ENCODE data around the gene MAEA. TPM values are rescaled to one million over a fixed set of nuclear protein-coding genes. Genes with fewer than 3 reads are reported as not detected.

Gene MAEA
- total RNA-seq, 1 experiment from 2014 or later = 75.0 TPM

GRCh38 chr4:1299301-1299860 lies 9.7 kb downstream of the MAEA start:
- DNase-seq (ENCODE audit: low read depth) = no peak

- DNase-seq (ENCODE audit: low read depth) = peak; percentile 12
These were observed 11.1 kb downstream of the MAEA start for GRCh38 chr4:1300466-1301455.

- no peak for DNase-seq (ENCODE audit: low read depth)
These were observed 12.5 kb downstream of the MAEA start for GRCh38 chr4:1302159-1302558.

GRCh38 chr4:1305261-1305711 lies 15.6 kb downstream of the MAEA start:
- no peak for DNase-seq (ENCODE audit: low read depth)

GRCh38 chr4:1305781-1306455 lies 16.2 kb downstream of the MAEA start:
- peak; percentile 29 for DNase-seq (ENCODE audit: low read depth)

- no peak for DNase-seq (ENCODE audit: low read depth)
These were observed 18.5 kb downstream of the MAEA start for GRCh38 chr4:1307951-1308735.

- DNase-seq (ENCODE audit: low read depth) = no peak
These were observed 19.7 kb downstream of the MAEA start for GRCh38 chr4:1309261-1310010.

- DNase-seq (ENCODE audit: low read depth) = no peak
These were observed 20.5 kb downstream of the MAEA start for GRCh38 chr4:1310031-1310795.

- DNase-seq (ENCODE audit: low read depth) = no peak
These were observed 21.3 kb downstream of the MAEA start for GRCh38 chr4:1310796-1311631.

GRCh38 chr4:1312821-1313640 lies 23.3 kb downstream of the MAEA start:
- no peak for DNase-seq (ENCODE audit: low read depth)

GRCh38 chr4:1315306-1315705 lies 25.6 kb downstream of the MAEA start:
- no peak for DNase-seq (ENCODE audit: low read depth)

GRCh38 chr4:1315836-1316536 lies 26.3 kb downstream of the MAEA start:
- DNase-seq (ENCODE audit: low read depth) = no peak

- no peak for DNase-seq (ENCODE audit: low read depth)
These were observed 27.0 kb downstream of the MAEA start for GRCh38 chr4:1316537-1317168.

- DNase-seq (ENCODE audit: low read depth) = no peak
These were observed 27.7 kb downstream of the MAEA start for GRCh38 chr4:1317177-1318045.

- DNase-seq (ENCODE audit: low read depth) = no peak
These were observed 28.3 kb downstream of the MAEA start for GRCh38 chr4:1318046-1318375.

- no peak for DNase-seq (ENCODE audit: low read depth)
These were observed 29.0 kb downstream of the MAEA start for GRCh38 chr4:1318488-1319213.
